ENCODE measurements around the gene SLC28A1.
"Not testable (repeated sequence)": the region's sequence is repeated elsewhere in the genome, so short reads cannot be mapped to it uniquely, and the experiment has no call there.

Gene SLC28A1

GRCh38 chr15:84862214-84862975 is 22.1 kb upstream of the SLC28A1 start:
- in situ Hi-C loops (cut with MboI; ENCODE audit: low sequenced_read_pairs): no loop called here

DNA sequence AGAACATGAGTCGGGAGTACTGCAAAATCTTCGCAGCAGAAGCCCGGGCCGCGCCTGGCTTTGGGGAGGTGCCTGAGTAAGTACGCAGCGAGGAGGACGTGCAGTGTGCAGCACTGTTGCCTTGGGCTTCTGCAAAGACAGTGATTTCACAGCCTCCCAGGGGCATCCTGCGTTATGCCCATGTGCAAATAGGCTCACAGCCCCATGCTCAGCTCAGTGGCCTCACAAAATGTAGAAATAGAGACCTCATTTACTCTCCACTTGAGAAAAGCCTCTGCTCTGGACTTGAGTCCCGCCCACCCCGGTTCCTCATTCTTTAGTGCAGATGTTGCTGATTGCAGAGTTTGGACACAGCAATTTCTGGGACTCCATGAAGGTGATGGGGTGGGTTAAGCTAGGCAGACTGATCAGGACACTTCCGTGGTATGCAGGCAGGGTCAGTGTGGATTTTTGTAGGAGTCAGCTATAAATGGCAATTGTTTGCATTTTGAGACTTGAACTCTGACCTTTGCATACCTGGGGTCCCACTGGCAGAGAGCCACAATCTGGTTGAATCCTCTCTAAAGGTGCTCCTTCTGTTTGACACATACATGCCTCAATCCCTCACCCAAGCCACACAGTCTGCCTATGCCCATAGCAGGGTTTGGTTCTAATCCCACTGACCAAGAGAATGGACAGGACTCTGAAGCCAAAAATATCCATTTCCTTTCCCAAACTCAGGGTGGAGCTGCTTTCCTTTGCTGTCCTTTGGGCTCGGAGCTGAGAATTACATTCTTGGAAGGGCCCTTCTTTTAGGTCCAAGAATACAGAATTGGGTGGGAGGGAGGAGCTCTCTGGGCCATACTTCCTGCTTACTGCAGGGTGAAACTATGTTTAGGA is 20.7 kb upstream of the SLC28A1 start:
- in situ Hi-C loops (cut with MboI; ENCODE audit: low sequenced_read_pairs): no loop called here

DNA sequence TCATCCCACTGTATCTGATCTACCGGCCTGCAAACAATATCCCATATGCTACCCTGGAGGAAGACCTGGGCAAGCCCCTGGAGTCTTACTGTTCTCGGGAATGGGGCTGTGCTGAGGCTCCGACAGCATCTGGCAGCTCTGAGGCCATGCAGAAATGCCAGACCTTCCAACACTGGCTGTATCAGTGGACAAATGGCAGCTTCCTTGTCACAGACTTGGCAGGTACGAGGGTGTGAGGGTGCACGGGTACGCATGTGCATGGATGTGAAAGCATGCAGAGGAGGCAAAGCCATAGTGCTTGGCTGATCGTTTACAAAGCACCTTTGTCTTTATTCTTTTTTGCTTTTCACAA is 20.0 kb upstream of the SLC28A1 start:
- in situ Hi-C loops (cut with MboI; ENCODE audit: low sequenced_read_pairs): no loop called here

- in situ Hi-C loops (cut with MboI; ENCODE audit: low sequenced_read_pairs): no loop called here
Measured at GRCh38 chr15:84865074-84865569, 19.3 kb upstream of the SLC28A1 start.

- in situ Hi-C loops (cut with MboI; ENCODE audit: low sequenced_read_pairs): no loop called here
Measured at GRCh38 chr15:84868037-84868880, 16.2 kb upstream of the SLC28A1 start.

DNA sequence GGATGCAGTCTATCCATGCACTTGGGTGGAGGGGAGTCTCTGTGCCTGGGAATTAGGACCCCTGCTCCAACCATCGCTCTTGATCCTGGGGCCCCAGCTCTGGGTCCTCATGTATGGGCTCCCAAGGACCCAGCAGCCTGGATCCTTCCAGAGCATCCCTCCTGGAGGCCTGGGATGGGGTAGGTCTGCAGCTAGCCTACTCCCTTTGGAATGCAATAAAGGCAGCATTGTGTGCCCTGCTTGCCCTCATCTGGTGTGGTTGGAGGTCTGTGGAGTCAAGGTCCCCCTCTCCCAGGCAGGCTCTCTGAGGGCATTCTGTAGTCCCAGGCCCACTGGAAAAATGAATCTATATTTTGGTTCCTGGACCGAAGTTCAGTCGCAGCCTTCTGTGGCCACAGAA is 15.0 kb upstream of the SLC28A1 start:
- in situ Hi-C loops (cut with MboI; ENCODE audit: low sequenced_read_pairs): no loop called here

DNA sequence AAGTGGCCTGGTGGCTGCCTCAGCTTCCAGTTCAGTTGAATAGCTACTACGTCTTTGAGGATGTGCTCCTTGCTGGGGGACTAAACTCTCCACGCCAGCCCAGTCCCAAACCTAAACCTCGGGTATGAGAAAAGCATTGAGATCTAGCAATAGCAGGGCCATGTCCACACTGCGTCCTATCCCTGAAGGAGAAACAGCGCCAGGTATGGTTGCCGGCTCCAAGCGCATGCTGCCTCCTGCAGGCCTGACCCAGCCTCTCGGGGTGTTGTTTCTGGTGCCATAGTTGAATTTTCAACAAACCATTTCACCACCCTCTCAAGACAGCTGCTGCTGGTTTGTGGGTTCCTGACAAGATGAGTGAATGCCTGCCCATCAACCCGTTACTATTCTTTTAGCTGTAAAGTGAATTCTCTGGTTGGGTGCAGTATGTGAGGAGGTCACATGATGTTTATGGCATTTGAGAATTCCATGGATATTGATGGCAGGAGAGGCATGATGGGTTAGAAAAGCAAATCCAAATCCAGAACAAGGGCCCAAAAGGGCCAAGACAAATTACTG is 13.0 kb upstream of the SLC28A1 start:
- in situ Hi-C loops (cut with MboI; ENCODE audit: low sequenced_read_pairs): no loop called here

- in situ Hi-C loops (cut with MboI; ENCODE audit: low sequenced_read_pairs): no loop called here
Measured at GRCh38 chr15:84872009-84872910, 12.2 kb upstream of the SLC28A1 start.

GRCh38 chr15:84873997-84874396 is 10.5 kb upstream of the SLC28A1 start:
- in situ Hi-C loops (cut with MboI; ENCODE audit: low sequenced_read_pairs): no loop called here

- in situ Hi-C loops (cut with MboI; ENCODE audit: low sequenced_read_pairs): no loop called here
Measured at GRCh38 chr15:84874981-84875699, 9.3 kb upstream of the SLC28A1 start.

- in situ Hi-C loops (cut with MboI; ENCODE audit: low sequenced_read_pairs): no loop called here
Measured at GRCh38 chr15:84876269-84876668, 8.2 kb upstream of the SLC28A1 start.

GRCh38 chr15:84877701-84878100 is 6.8 kb upstream of the SLC28A1 start:
- in situ Hi-C loops (cut with MboI; ENCODE audit: low sequenced_read_pairs): not testable (repeated sequence)

- in situ Hi-C loops (cut with MboI; ENCODE audit: low sequenced_read_pairs): no loop called here
Measured at GRCh38 chr15:84878504-84878903, 6.0 kb upstream of the SLC28A1 start.

- in situ Hi-C loops (cut with MboI; ENCODE audit: low sequenced_read_pairs): no loop called here
Measured at GRCh38 chr15:84879088-84879780, 5.2 kb upstream of the SLC28A1 start.

DNA sequence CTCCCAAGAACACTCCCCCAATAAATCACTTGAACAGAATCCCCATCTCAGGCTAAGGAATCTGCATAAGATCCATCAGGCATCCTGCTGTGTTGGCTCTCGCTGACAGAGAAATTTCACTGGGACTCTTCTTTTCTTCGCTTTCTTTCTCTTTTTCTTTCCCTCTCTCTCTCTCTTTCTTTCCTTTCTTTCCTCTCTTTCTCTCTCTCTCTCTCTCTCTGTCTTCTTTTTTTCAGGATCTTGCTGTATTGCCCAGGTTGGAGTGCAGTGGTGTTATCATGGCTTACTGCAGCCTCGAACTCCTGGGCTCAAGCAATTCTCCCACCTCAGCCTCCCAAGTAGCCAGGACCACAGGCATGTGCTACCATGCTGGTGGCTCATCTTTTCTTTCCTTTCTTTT is 4.5 kb upstream of the SLC28A1 start:
- in situ Hi-C loops (cut with MboI; ENCODE audit: low sequenced_read_pairs): no loop called here

- in situ Hi-C loops (cut with MboI; ENCODE audit: low sequenced_read_pairs): no loop called here
Measured at GRCh38 chr15:84880822-84881519, 3.5 kb upstream of the SLC28A1 start.

DNA sequence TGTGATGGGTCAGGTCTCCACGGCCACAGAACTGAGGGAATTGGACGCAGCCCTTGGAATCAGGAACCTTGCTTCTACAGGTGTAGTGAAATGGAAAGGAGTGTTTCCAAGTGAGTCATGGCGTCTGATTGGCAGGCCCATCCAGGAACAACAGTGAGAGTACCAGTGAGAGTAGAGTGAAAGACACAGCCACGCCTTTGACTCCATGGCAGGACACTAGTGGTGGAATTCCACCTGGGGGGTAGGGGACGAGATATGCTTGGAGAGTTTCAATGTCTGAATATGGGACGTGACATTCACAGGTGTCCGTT is 3.0 kb upstream of the SLC28A1 start:
- in situ Hi-C loops (cut with MboI; ENCODE audit: low sequenced_read_pairs): no loop called here

- in situ Hi-C loops (cut with MboI; ENCODE audit: low sequenced_read_pairs): no loop called here
Measured at GRCh38 chr15:84883466-84883865, 996 bp upstream of the SLC28A1 start.

Measured in hTERT RPE-1 (cell line).